Neutrophil (primary cell): ENCODE measurements around the gene KCNJ9.

Experiments used
- H3K27ac ChIP-seq: fragments of 200-600 bp; sonication (generic); 2 replicates; pipeline ENCODE4 v1.5.1; 2016; ENCODE audit warnings: mild to moderate bottlenecking, moderate library complexity
- H3K27me3 ChIP-seq: fragments of 200-600 bp; sonication (generic); 2 replicates; pipeline ENCODE4 v1.6.0; 2016; ENCODE audit warnings: mild to moderate bottlenecking
- H3K36me3 ChIP-seq: fragments of 200-600 bp; sonication (generic); 2 replicates; pipeline ENCODE4 v1.5.1; 2017
- H3K4me1 ChIP-seq, 2 experiments: fragments of 200-600 bp in 1 of 2; sonication (generic) in 1 of 2; 1 replicate in 1 of 2; 2 replicates in 1 of 2; pipeline versions ENCODE4 v1.5.1 to v1.6.1; 2013 to 2016; ENCODE audit warnings: low read depth in 1 of 2, low read length in 1 of 2, mild to moderate bottlenecking in 1 of 2, moderate library complexity in 1 of 2; ENCODE audit not compliant: control insufficient read depth in 1 of 2, insufficient read depth in 1 of 2
- H3K4me3 ChIP-seq, 2 experiments: fragments of 200-600 bp in 1 of 2; sonication (generic) in 1 of 2; 1 replicate in 1 of 2; 2 replicates in 1 of 2; pipeline ENCODE4 v1.5.1; 2013 to 2016; ENCODE audit warnings: low read depth in 1 of 2, low read length in 1 of 2, mild to moderate bottlenecking in 1 of 2, moderate library complexity in 1 of 2
- H3K9me3 ChIP-seq: fragments of 200-600 bp; sonication (generic); 2 replicates; pipeline ENCODE4 v1.5.1; 2016
- TF ChIP-seq, protein P1 (sequence below): fragments of 200-600 bp; sonication (generic); IDR thresholded peaks from 2 replicates; pipeline ENCODE4 v1.5.1; 2016; ENCODE audit warnings: antibody characterized with exemption

Gene KCNJ9

DNA sequence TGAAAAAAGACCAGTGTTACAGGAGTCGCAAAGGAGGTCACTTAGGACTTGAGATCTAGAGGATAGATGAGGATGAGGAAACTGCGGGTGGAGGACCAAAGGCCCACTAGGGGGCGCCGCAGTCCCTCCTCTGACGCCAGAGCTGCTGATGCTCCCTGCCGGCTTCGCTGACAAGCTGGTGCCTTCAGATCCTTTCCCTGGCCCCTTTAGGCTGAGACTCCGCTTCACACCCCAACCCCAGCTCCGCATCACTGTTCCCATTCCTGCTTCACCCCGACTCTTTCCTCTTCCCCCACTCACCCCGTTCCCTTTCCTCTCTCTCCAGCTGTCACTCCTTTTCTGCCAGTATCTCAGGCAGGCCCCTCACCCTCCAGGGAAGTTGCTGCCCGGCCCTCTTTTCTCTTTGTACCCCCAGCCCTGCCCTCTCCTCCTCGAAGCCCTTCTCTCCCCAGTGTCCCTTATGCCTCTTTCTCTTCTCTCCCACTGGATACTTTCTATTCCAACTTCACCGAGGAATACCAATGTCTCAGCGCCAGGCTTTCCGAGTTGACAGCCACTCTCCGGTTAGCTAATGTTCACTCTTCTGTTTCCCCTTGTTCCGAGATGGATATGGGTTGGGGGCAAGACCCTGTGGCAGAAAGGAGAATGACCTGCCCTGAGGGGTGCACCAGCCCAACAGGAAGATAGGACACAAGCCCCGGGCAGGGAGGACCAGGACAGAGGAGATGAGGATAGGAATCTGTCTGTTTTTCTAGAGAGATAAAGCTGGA is 4.5 kb downstream of the KCNJ9 start:
- Histone ChIP-seq H3K36me3 (no peaks in the 10 kb centered on the region), H3K9me3 (no peaks in the 10 kb centered on the region), H3K27ac (no peak overlapping the region), H3K4me1 (peaks cover 0 to 8% of the 10 kb centered on the region in 2 experiments), H3K27me3 (peaks cover 56% of the 10 kb centered on the region), H3K4me3 (no peak overlapping the region)
- TF ChIP-seq, protein P1, sequence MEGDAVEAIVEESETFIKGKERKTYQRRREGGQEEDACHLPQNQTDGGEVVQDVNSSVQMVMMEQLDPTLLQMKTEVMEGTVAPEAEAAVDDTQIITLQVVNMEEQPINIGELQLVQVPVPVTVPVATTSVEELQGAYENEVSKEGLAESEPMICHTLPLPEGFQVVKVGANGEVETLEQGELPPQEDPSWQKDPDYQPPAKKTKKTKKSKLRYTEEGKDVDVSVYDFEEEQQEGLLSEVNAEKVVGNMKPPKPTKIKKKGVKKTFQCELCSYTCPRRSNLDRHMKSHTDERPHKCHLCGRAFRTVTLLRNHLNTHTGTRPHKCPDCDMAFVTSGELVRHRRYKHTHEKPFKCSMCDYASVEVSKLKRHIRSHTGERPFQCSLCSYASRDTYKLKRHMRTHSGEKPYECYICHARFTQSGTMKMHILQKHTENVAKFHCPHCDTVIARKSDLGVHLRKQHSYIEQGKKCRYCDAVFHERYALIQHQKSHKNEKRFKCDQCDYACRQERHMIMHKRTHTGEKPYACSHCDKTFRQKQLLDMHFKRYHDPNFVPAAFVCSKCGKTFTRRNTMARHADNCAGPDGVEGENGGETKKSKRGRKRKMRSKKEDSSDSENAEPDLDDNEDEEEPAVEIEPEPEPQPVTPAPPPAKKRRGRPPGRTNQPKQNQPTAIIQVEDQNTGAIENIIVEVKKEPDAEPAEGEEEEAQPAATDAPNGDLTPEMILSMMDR, result peak; percentile 41

DNA sequence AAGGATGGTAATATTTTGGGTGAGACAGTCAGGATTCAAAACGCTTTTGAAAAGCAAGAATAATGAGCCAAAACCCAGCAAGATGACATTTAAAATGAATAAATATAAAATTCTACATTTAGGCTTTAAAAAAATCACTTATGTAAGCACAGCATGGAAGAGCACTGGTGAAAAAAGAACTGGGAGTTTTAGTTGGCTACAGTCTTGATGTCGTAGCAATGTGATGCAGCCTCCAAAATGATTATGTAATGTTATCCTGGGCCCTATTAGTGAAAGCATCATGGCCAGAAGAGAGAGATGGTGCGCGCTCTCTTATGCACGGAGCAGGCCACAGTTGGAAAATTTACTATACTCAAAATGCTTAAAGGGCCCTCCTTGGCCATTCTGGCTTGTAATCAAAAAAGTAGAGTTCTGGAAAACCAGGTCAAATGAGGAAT is 5.1 kb downstream of the KCNJ9 start:
- TF ChIP-seq, protein P1, result no peak
- Histone ChIP-seq H3K27me3 (peaks cover 50% of the 10 kb centered on the region), H3K27ac (no peak overlapping the region)

DNA sequence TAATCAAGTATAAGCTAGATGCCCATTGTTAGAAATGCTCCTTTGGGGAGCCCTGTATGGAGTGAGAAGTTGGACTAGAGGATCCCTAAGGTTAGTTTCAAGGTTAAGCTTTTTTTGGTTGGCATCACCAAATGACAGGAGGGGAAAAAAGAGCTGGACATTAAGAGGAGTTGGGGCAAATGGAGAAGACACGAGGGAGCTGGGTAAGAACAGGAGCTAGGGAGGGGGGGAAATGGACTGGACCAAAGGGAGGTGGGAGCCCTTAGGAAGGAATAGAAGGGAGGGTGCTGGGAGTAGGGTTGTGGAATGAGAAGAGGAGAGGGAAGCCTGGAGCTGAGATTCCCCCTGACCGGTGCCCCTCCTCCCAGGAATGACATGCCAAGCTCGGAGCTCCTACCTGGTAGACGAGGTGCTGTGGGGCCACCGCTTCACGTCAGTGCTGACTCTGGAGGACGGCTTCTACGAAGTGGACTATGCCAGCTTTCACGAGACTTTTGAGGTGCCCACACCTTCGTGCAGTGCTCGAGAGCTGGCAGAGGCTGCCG is 5.9 kb downstream of the KCNJ9 start:
- no peak overlapping the region for H3K27ac ChIP-seq
- H3K9me3 ChIP-seq, result no peaks in the 10 kb centered on the region
- H3K36me3 ChIP-seq, result no peaks in the 10 kb centered on the region
- TF ChIP-seq, protein P1, result no peak
- peaks cover 43% of the 10 kb centered on the region for H3K27me3 ChIP-seq
- peaks cover 0 to 8% of the 10 kb centered on the region in 2 experiments for H3K4me1 ChIP-seq
- H3K4me3 ChIP-seq, result no peak overlapping the region

More for the DNA sequence above, 5.1 kb downstream of the KCNJ9 start:
- Histone ChIP-seq H3K36me3 (no peaks in the 10 kb centered on the region), H3K9me3 (no peaks in the 10 kb centered on the region), H3K4me3 (no peak overlapping the region), H3K4me1 (peaks cover 0 to 8% of the 10 kb centered on the region in 2 experiments)

DNA sequence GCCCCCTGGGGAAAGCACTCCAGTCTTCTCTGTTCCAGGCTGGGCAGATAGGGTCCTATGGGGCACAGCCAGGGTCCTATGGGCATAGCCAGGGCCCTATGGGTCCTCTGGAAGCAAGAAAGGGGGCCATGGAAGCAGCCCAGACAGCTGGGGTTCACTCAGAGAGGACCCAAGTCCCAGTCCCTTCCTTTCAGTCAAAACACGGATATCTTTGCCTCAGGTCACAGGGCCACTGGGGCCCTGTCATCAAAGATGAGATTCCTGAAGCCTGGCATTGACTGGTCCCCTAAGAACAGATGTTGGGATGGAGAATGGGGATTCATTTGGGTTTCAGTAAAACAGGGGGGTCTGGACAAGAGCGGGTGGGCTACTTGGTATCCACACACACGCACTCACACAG is 8.5 kb downstream of the KCNJ9 start:
- no peaks in the 10 kb centered on the region for H3K9me3 ChIP-seq
- H3K27ac ChIP-seq, result no peak overlapping the region
- TF ChIP-seq, protein P1, result no peak
- H3K36me3 ChIP-seq, result no peaks in the 10 kb centered on the region
- no peaks in the 10 kb centered on the region for H3K4me1 ChIP-seq
- peaks cover 16% of the 10 kb centered on the region for H3K27me3 ChIP-seq
- no peak overlapping the region for H3K4me3 ChIP-seq

DNA sequence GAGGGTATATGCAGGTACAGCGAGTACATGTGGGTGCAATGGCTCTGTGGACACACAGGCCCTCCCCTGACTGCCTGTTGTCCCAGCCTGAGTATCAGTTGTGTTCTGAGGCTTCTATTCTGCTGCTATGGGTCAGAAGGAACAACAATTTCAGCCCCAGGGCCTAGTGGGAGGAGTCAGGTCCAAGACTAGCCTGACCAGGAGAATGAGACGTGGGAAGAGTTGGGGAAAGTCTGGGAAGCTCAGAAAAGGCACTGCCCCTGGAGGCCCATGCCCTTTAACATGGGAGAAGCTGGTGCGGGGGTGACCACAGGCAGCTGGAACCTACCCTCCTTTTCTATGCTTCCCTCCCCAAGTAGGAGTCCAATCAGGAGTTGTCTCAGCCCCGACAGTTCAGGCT is 9.4 kb downstream of the KCNJ9 start:
- TF ChIP-seq, protein P1, result no peak
- no peak overlapping the region for H3K4me3 ChIP-seq
- no peak overlapping the region for H3K27ac ChIP-seq
- H3K9me3 ChIP-seq, result no peaks in the 10 kb centered on the region
- peaks cover 7% of the 10 kb centered on the region for H3K27me3 ChIP-seq
- no peaks in the 10 kb centered on the region for H3K36me3 ChIP-seq
- H3K4me1 ChIP-seq, result no peaks in the 10 kb centered on the region
